ENCODE data around the gene DCC. TPM values are rescaled to one million over a fixed set of nuclear protein-coding genes. Genes with fewer than 3 reads are reported as not detected.
"Not testable (repeated sequence)": the region's sequence is repeated elsewhere in the genome, so short reads cannot be mapped to it uniquely, and the experiment has no call there.

Gene DCC
- total RNA-seq, 4 donors from 2014 or later = 0.94 TPM; not detected in 3

DNA sequence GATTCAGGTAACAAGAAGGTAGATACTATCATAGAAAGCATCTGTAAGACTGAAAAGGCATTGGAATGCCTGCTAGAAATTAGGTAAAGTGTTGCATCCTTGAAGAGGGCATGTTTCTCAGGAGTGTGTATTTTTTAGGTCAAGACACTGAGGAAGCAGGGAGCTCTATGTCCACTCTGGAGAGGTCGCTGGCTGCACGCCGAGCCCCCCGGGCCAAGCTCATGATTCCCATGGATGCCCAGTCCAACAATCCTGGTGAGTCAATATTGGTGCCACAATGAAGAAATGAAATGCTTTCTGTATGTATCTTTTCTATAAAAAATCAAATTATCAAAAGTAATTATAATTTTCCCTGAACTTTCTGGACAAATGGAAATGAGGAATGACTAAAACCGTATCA lies 1127.8 kb downstream of the DCC start:
- Histone ChIP-seq H3K9me3 (no peaks in the 10 kb centered on the region), H3K27ac (no peak overlapping the region), H3K4me3 (replicated peaks in 1 of 3) (no peak overlapping the region), H3K27me3 (no peaks in the 10 kb centered on the region), H3K4me1 (no peaks in the 10 kb centered on the region), H3K36me3 (no peaks in the 10 kb centered on the region)
- intact Hi-C loops (cut with DNase I) = no loop called here
- TF ChIP-seq, protein P1, sequence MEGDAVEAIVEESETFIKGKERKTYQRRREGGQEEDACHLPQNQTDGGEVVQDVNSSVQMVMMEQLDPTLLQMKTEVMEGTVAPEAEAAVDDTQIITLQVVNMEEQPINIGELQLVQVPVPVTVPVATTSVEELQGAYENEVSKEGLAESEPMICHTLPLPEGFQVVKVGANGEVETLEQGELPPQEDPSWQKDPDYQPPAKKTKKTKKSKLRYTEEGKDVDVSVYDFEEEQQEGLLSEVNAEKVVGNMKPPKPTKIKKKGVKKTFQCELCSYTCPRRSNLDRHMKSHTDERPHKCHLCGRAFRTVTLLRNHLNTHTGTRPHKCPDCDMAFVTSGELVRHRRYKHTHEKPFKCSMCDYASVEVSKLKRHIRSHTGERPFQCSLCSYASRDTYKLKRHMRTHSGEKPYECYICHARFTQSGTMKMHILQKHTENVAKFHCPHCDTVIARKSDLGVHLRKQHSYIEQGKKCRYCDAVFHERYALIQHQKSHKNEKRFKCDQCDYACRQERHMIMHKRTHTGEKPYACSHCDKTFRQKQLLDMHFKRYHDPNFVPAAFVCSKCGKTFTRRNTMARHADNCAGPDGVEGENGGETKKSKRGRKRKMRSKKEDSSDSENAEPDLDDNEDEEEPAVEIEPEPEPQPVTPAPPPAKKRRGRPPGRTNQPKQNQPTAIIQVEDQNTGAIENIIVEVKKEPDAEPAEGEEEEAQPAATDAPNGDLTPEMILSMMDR (IDR thresholded peaks at IDR 0.05) = no peak
- TF ChIP-seq POLR2A (IDR thresholded peaks at IDR 0.05) = no peak
- WGBS, 2 donors = 95 to 96% methylated on average over 5 of the region's 5 CpGs
- no peak for DNase-seq

DNA sequence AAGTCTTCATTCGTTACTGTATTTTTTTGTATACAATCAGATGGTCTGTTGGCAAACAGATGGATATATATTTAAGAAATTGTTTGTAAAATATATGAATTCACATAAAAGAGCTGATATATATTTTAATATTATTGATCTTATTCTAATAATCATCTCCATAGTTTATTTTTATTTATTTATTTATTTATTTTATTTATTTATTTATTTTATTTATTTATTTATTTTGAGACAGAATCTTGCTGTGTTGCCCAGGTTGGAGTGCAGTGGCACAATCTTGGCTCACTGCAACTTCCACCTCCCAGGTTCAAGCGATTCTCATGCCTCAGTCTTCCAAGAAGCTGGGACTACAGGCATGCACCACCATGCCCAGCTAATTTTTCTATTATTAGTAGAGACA lies 1128.2 kb downstream of the DCC start:
- H3K9me3 ChIP-seq; H3K4me3 ChIP-seq (replicated peaks in 1 of 3); intact Hi-C loops (cut with DNase I); H3K27ac ChIP-seq; H3K36me3 ChIP-seq; DNase-seq; H3K27me3 ChIP-seq; H3K4me1 ChIP-seq: not testable (repeated sequence)
- WGBS, 2 donors = 96 to 98% methylated on average over 2 of the region's 2 CpGs

DNA sequence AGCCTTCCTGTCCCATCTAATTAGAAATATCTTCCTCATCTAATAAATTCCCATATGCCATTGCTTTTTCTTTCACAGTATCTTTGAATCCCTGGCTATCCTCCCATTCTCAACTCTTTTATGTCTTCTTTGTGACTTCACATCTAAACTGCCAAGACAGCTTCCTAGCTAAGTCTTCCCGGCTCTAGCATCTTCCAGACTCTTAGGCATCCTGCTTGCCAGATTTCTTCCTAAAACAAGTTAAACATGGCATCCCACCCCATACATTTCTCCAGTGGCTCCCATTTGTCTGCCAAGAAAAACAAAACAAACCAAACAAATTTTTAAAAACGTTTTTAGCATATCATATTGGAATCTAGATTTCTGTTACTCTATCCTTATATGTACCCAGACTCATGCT lies 1132.5 kb downstream of the DCC start:
- Histone ChIP-seq H3K9me3 (no peaks in the 10 kb centered on the region), H3K27ac (no peak overlapping the region), H3K36me3 (no peaks in the 10 kb centered on the region), H3K4me1 (no peaks in the 10 kb centered on the region), H3K4me3 (replicated peaks in 1 of 3) (no peak overlapping the region), H3K27me3 (no peaks in the 10 kb centered on the region)
- WGBS, 2 donors = 39 to 48% methylated on average over 2 of the region's 2 CpGs
- intact Hi-C loops (cut with DNase I) = no loop called here
- DNase-seq = no peak
- no peak for TF ChIP-seq POLR2A (IDR thresholded peaks at IDR 0.05)
- TF ChIP-seq, protein P1 (IDR thresholded peaks at IDR 0.05) = no peak

DNA sequence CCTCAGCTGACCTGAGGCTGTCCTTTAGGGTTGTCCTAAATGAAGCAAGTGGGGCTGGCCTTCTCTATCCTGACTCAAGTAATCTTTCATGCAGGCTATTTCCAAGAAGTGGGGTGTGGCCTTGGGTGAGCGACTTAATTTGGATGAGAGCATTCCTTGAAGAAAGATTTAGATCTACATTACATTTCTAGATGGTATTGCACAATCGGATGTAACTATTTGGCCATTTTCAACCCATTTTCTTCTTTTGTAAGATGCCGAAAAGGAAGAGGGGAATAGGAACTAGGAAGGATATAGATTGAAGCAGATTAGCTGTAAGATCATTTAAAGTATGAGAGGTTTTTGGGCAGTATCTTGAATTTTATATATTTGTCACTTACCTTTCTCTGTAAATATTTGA lies 1138.2 kb downstream of the DCC start:
- no peaks in the 10 kb centered on the region for H3K9me3 ChIP-seq
- no peaks in the 10 kb centered on the region for H3K4me1 ChIP-seq
- 92 to 93% methylated on average over 3 of the region's 3 CpGs for WGBS, 2 donors
- intact Hi-C loops (cut with DNase I) = no loop called here
- H3K4me3 ChIP-seq (replicated peaks in 1 of 3) = no peak overlapping the region
- H3K27ac ChIP-seq = no peak overlapping the region
- no peaks in the 10 kb centered on the region for H3K27me3 ChIP-seq
- TF ChIP-seq, protein P1 (IDR thresholded peaks at IDR 0.05) = no peak
- TF ChIP-seq POLR2A (IDR thresholded peaks at IDR 0.05) = no peak
- no peak for DNase-seq
- no peaks in the 10 kb centered on the region for H3K36me3 ChIP-seq

DNA sequence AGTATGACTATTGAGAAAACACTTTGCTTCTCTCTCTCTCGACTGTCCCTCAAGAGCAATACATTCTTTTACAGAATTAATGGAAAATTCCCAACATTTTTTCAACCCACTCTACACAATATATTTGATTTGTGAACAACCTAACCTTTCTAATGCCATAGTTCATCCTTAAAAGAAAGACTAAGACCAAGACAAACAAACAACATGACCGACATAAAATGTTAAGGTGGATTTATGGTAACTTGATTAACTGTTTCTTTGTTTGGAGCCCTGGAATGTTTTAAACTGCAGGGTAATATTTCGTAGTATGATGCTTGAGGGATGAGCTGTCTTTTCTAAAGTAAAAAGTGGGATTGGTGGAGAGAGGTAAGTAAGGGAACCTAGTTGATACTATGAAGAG lies 1146.3 kb downstream of the DCC start:
- WGBS, 2 donors = 74 to 76% methylated on average over 3 of the region's 3 CpGs
- no peak for TF ChIP-seq POLR2A (IDR thresholded peaks at IDR 0.05)
- TF ChIP-seq, protein P1 (IDR thresholded peaks at IDR 0.05) = no peak
- H3K27ac ChIP-seq = no peak overlapping the region
- H3K4me1 ChIP-seq = no peaks in the 10 kb centered on the region
- H3K4me3 ChIP-seq (replicated peaks in 1 of 3) = no peak overlapping the region
- no peaks in the 10 kb centered on the region for H3K27me3 ChIP-seq
- no peak for DNase-seq
- intact Hi-C loops (cut with DNase I) = no loop called here
- H3K9me3 ChIP-seq = no peaks in the 10 kb centered on the region
- H3K36me3 ChIP-seq = no peaks in the 10 kb centered on the region

DNA sequence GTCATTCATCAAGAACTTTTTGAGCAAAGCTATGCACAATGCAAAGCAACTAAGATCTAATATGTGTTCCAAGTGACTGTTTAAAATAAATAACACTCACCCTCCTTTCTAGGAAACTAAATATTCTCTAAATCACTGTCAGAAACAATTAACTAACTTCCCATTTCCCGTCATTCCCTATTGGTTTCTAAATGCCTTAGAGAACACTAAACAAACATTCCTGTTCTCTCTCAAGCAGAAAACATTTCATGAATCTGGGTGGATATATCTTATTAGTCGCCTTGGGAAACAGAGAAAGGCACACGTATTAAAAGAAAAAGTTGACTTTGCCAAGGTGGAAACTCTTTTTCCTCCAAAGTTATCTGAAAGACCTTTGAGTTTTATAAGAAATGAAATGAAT lies 1149.3 kb downstream of the DCC start:
- intact Hi-C loops (cut with DNase I) = no loop called here
- Histone ChIP-seq H3K9me3 (no peaks in the 10 kb centered on the region), H3K36me3 (no peaks in the 10 kb centered on the region), H3K4me3 (replicated peaks in 1 of 3) (no peak overlapping the region), H3K27me3 (no peaks in the 10 kb centered on the region), H3K27ac (no peak overlapping the region), H3K4me1 (no peaks in the 10 kb centered on the region)
- WGBS, 2 donors = 11 to 14% methylated on average over 3 of the region's 3 CpGs
- DNase-seq = no peak
- TF ChIP-seq POLR2A (IDR thresholded peaks at IDR 0.05) = no peak
- TF ChIP-seq, protein P1 (IDR thresholded peaks at IDR 0.05) = no peak

All from thyroid gland (tissue), 4 donors.